GM03348 (cell line): Measurements from ENCODE around the gene LRFN2.

Source experiments
- DNase-seq: peaks from one replicate; pipeline ENCODE4 v3.0.0; 2012; ENCODE audit warnings: low spot score

Gene LRFN2

GRCh38 chr6:40436685-40437604, 150.2 kb downstream of the LRFN2 start:
- DNase-seq = no peak

GRCh38 chr6:40432982-40433381, 154.2 kb downstream of the LRFN2 start:
- DNase-seq = no peak

- DNase-seq = no peak
These were observed 155.5 kb downstream of the LRFN2 start for GRCh38 chr6:40431706-40432105.

GRCh38 chr6:40427196-40427595, 160.0 kb downstream of the LRFN2 start:
- no peak for DNase-seq

GRCh38 chr6:40426346-40427066, 160.7 kb downstream of the LRFN2 start:
- DNase-seq = no peak

- no peak for DNase-seq
These were observed 161.8 kb downstream of the LRFN2 start for GRCh38 chr6:40425192-40425919.

GRCh38 chr6:40422046-40422445, 165.1 kb downstream of the LRFN2 start:
- no peak for DNase-seq

- no peak for DNase-seq
These were observed 167.0 kb downstream of the LRFN2 start for GRCh38 chr6:40419946-40420728.

- DNase-seq = no peak
These were observed 167.8 kb downstream of the LRFN2 start for GRCh38 chr6:40419377-40419776.

GRCh38 chr6:40417031-40417430, 170.1 kb downstream of the LRFN2 start:
- no peak for DNase-seq

- DNase-seq = no peak
These were observed 172.5 kb downstream of the LRFN2 start for GRCh38 chr6:40414617-40415016.

- DNase-seq = no peak
These were observed 173.9 kb downstream of the LRFN2 start for GRCh38 chr6:40413239-40413638.

GRCh38 chr6:40411881-40412280, 175.3 kb downstream of the LRFN2 start:
- DNase-seq = no peak

GRCh38 chr6:40410821-40411220, 176.3 kb downstream of the LRFN2 start:
- DNase-seq = no peak

- no peak for DNase-seq
These were observed 177.3 kb downstream of the LRFN2 start for GRCh38 chr6:40409716-40410397.

GRCh38 chr6:40408786-40409542, 178.2 kb downstream of the LRFN2 start:
- no peak for DNase-seq

GRCh38 chr6:40407239-40407638, 179.9 kb downstream of the LRFN2 start:
- no peak for DNase-seq

GRCh38 chr6:40406175-40406574, 181.0 kb downstream of the LRFN2 start:
- no peak for DNase-seq

GRCh38 chr6:40400738-40401137, 186.4 kb downstream of the LRFN2 start:
- DNase-seq = no peak

- no peak for DNase-seq
These were observed 187.2 kb downstream of the LRFN2 start for GRCh38 chr6:40399888-40400457.
